Thyroid gland (tissue), 4 donors: ENCODE results near the gene CTBP1. TPM values are rescaled to one million over a fixed set of nuclear protein-coding genes. Genes with fewer than 3 reads are reported as not detected.

Experiments
- DNase-seq, 2 donors: peaks; one replicate each; pipeline ENCODE4 v3.0.0-alpha.2; 2019
- H3K27ac ChIP-seq, 3 donors: fragments of 200-600 bp; sonication (generic); 1 replicate in 2 of 3; 2 replicates in 1 of 3; pipeline ENCODE4 v1.5.1; 2016 to 2019; ENCODE audit warnings: mild to moderate bottlenecking in 1 of 3, moderate library complexity in 1 of 3
- H3K27me3 ChIP-seq: fragments of 200-600 bp; sonication (generic); one replicate; pipeline ENCODE4 v1.5.1; 2019
- H3K36me3 ChIP-seq, 2 donors: fragments of 200-600 bp; sonication (generic); one replicate each; pipeline ENCODE4 v1.5.1; 2016 to 2019
- H3K4me1 ChIP-seq, 2 donors: fragments of 200-600 bp; sonication (generic); one replicate each; pipeline ENCODE4 v1.5.1; 2017 to 2019
- H3K4me3 ChIP-seq, 3 donors: fragments of 200-600 bp; sonication (generic); replicated peaks in 1 of 3; 1 replicate in 2 of 3; 2 replicates in 1 of 3; pipeline ENCODE4 v1.5.1; 2016; ENCODE audit warnings: mild to moderate bottlenecking in 1 of 3
- H3K9me3 ChIP-seq: fragments of 200-600 bp; sonication (generic); one replicate; pipeline ENCODE4 v1.5.1; 2017
- POLR2A ChIP-seq, 2 donors: fragments of 450-650 bp; IDR thresholded peaks; one replicate each; pipeline ENCODE4 v1.6.1; 2017; ENCODE audit warnings: antibody characterized with exemption in 2 of 2, mild to moderate bottlenecking in 2 of 2, moderate library complexity in 1 of 2
- WGBS, 2 donors: methylation state at CpG; one replicate each; pipeline ENCODE4 v1.1.5; 2017; 5-methylcytosine and 5-hydroxymethylcytosine counted together
- intact Hi-C: fragments of 100-400 bp; cut with DNase I; formaldehyde crosslinking; loops from one replicate; pipeline ENCODE4 v1.15.1; 2023
- total RNA-seq, 4 donors: library from RNA; depleted of rRNA; stranded (reverse); fragments of >200 nt; gene quantifications; one replicate each; pipeline ENCODE4 v1.2.3, GENCODE V29; 2016
- TF ChIP-seq, protein P1 (sequence below), 6 experiments: fragments of 200-600 bp in 3 of 6; fragments of 450-650 bp in 3 of 6; sonication (generic) in 3 of 6; IDR thresholded peaks; one replicate each; pipeline ENCODE4 v1.5.1; 2016 to 2019; ENCODE audit warnings: antibody characterized with exemption in 6 of 6, mild to moderate bottlenecking in 2 of 6, inconsistent platforms in 1 of 6, moderate library complexity in 1 of 6

Gene CTBP1
- total RNA-seq, 4 donors from 2014 or later: 102 to 226 (median 177) TPM

DNA sequence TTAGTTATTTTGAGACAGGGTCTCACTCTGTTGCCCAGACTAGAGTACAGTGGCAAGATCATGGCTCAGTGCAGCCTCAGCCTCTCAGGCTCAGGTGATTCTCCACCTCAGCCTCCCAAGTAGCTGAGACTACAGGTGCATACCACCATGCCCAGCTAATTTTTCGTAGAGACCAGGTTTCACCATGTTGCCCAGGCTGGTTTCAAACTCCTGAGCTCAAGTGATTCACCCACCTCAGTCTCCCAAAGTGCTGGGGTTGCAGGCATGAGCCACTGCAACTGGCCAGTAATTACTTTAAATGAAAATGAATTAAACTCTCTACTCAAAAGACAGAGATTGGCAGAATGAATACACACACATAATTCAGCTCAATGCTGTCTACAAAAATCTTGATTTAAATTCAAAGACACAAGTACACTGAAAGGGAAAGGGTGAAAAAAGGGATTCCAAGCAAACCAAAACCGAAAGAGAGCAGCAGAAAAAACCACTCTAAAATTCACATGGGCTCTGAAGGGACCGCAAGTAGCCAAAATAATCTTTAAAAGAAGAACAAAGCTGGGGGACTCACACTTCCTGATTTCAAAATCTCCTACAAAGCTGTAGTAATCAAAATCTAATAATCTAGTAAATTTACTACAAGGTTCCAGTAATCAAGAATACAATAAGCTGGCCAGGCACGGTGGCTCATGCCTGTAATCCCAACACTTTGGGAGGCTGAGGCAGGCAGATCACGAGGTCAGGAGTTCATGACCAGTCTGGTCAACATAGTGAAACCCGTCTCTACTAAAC lies 64.8 kb downstream of the CTBP1 start:
- TF ChIP-seq, protein P1, sequence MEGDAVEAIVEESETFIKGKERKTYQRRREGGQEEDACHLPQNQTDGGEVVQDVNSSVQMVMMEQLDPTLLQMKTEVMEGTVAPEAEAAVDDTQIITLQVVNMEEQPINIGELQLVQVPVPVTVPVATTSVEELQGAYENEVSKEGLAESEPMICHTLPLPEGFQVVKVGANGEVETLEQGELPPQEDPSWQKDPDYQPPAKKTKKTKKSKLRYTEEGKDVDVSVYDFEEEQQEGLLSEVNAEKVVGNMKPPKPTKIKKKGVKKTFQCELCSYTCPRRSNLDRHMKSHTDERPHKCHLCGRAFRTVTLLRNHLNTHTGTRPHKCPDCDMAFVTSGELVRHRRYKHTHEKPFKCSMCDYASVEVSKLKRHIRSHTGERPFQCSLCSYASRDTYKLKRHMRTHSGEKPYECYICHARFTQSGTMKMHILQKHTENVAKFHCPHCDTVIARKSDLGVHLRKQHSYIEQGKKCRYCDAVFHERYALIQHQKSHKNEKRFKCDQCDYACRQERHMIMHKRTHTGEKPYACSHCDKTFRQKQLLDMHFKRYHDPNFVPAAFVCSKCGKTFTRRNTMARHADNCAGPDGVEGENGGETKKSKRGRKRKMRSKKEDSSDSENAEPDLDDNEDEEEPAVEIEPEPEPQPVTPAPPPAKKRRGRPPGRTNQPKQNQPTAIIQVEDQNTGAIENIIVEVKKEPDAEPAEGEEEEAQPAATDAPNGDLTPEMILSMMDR (IDR thresholded peaks at IDR 0.05): no peak
- TF ChIP-seq POLR2A (IDR thresholded peaks at IDR 0.05): no peak
- no peak overlapping the region for H3K4me3 ChIP-seq
- no peaks in the 10 kb centered on the region for H3K27me3 ChIP-seq
- intact Hi-C loops: no loop called here
- 63 to 76% methylated on average over 6 of the region's 6 CpGs for WGBS, 2 donors
- no peaks in the 10 kb centered on the region for H3K36me3 ChIP-seq
- peak overlapping the region in 1 of 3 donors; percentile 21 for H3K27ac ChIP-seq
- H3K4me1 ChIP-seq: no peaks in the 10 kb centered on the region
- no peak for DNase-seq
- H3K9me3 ChIP-seq: no peaks in the 10 kb centered on the region

DNA sequence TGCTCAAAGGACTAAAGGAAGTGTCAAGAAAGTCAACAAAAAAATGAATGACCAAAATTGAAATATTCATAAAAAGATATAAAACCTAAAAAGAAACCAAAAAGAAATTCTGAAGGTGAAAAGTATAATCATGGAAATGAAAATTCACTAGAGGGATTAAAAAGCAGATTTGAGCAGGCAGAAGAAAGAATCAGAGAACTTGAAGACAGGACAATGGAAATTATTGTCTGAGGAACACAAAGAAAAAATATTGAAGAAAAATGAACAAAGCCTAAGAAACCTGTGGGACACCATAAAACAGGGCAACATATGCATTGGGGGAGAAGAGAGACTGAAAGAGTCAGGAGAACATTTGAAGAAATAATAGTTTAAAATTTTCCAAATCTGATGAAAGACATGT lies 66.6 kb downstream of the CTBP1 start:
- H3K4me3 ChIP-seq: no peak overlapping the region
- H3K9me3 ChIP-seq: no peaks in the 10 kb centered on the region
- intact Hi-C loops: no loop called here
- no peaks in the 10 kb centered on the region for H3K36me3 ChIP-seq
- no peaks in the 10 kb centered on the region for H3K27me3 ChIP-seq
- no peaks in the 10 kb centered on the region for H3K4me1 ChIP-seq
- DNase-seq: no peak
- TF ChIP-seq, protein P1 (IDR thresholded peaks at IDR 0.05): no peak
- no peak for TF ChIP-seq POLR2A (IDR thresholded peaks at IDR 0.05)
- H3K27ac ChIP-seq: no peak overlapping the region

DNA sequence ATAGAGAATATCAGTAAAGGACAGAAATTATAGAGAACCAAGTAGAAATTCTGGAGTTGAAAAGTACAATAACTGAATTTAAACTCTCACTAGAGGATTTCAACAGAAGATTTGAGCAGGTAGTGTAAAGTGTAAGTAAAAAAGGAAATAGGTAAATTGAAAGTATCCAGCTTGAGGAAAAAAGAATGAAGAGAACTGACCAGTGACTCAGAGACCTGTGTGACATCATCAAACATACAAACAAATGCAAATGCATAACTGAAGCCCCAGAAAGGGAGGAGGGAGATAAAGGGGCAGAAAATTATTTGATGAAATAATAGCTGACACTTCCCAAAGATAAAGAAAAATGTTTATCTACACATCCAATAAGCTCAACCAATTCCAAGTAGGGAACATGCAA lies 68.3 kb downstream of the CTBP1 start:
- H3K36me3 ChIP-seq: no peaks in the 10 kb centered on the region
- no peaks in the 10 kb centered on the region for H3K9me3 ChIP-seq
- no peaks in the 10 kb centered on the region for H3K27me3 ChIP-seq
- H3K4me3 ChIP-seq: no peak overlapping the region
- no peaks in the 10 kb centered on the region for H3K4me1 ChIP-seq
- no peak overlapping the region for H3K27ac ChIP-seq
- intact Hi-C loops: no loop called here
- TF ChIP-seq, protein P1 (IDR thresholded peaks at IDR 0.05): no peak
- TF ChIP-seq POLR2A (IDR thresholded peaks at IDR 0.05): no peak
- no peak for DNase-seq

DNA sequence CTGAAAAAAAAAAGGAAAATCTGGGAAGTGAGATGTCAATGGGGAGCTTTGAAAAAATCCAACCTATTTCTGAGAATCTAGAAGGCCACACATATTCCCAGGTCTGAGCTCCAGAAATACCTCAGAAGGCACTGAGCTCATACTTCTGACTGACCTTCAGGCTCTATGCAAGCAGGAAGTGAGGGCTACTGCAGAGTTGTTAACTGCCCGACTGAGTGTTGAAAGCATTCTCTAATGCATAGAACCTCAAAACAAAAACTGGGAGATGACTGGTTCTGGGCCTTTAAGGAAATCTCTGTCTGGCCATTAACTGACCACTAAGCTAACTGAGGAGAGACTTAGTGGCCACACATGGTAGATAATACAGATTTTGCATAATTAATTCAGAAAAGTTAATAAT lies 69.0 kb downstream of the CTBP1 start:
- Histone ChIP-seq H3K4me3 (no peak overlapping the region), H3K4me1 (no peaks in the 10 kb centered on the region), H3K9me3 (no peaks in the 10 kb centered on the region), H3K27ac (no peak overlapping the region), H3K27me3 (no peaks in the 10 kb centered on the region), H3K36me3 (no peaks in the 10 kb centered on the region)
- WGBS, 2 donors: 88 to 96% methylated on average over 1 of the region's 1 CpG
- no peak for DNase-seq
- intact Hi-C loops: no loop called here
- no peak for TF ChIP-seq POLR2A (IDR thresholded peaks at IDR 0.05)
- TF ChIP-seq, protein P1 (IDR thresholded peaks at IDR 0.05): no peak

DNA sequence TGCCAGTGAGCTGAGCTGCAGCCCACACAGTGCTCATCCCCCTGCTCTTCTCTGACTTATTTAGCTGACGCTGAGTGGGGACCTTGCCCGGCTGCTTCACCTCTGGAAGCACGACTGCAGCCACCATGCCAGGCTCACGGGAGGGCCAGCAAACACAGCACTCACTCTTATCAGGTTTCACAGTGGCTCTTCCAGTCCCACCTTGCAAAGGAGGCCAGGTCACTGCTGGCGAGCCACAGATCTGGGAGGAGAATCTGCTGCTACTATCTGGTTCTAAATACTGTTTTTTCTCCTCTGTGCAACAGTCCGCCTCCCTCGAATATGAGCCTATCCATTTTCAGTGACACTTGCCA lies 69.9 kb downstream of the CTBP1 start:
- Histone ChIP-seq H3K27ac (no peak overlapping the region), H3K9me3 (no peaks in the 10 kb centered on the region), H3K36me3 (no peaks in the 10 kb centered on the region), H3K4me1 (no peaks in the 10 kb centered on the region), H3K4me3 (no peak overlapping the region), H3K27me3 (no peaks in the 10 kb centered on the region)
- 57 to 94% methylated on average over 5 to 7 of the region's 7 CpGs for WGBS, 2 donors
- no peak for TF ChIP-seq POLR2A (IDR thresholded peaks at IDR 0.05)
- TF ChIP-seq, protein P1 (IDR thresholded peaks at IDR 0.05): no peak
- intact Hi-C loops: no loop called here
- DNase-seq: no peak
